ENCODE results near the gene EDRF1. TPM values are rescaled to one million over a fixed set of nuclear protein-coding genes. Genes with fewer than 3 reads are reported as not detected.

Gene EDRF1
- total and polyA plus RNA-seq, 2 of the 4 experiments (the other 2 are of a cell fraction) = 17.0 to 24.9 TPM

DNA sequence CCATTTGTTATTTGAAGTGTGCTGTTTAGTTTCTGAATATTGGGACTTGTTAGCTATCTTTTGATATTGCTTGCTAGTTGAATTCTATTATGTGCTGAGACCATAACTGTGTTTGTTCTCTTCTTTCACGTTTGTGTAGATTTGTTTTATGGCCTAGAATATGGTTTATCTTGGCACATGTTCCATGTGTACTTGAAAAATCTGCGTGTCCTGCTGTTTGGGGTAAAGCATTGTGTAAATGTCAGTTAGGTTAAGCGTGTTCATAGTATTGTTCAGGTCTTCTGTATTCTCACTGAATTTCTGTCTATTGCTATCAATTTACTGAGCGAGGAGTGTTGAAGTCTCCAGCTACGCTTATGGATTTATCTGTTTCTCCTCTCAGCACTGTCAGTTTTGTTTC is 36.7 kb downstream of the EDRF1 start:
- no peak overlapping the region for H3K56ac ChIP-seq (ENCODE audit: extremely low read depth, insufficient read depth, low read length)
- H3K18ac ChIP-seq (ENCODE audit: low read depth, low read length) = no peak overlapping the region
- peaks cover 10 to 11% of the 10 kb centered on the region in 2 experiments; a peak in 2 of 4 replicates for H3K79me1 ChIP-seq (ENCODE audit: low read depth in 1 of 2, low read length in 2 of 2)
- TF ChIP-seq BHLHE40 (IDR thresholded peaks at IDR 0.05; ENCODE audit: low read depth, low read length) = no peak
- TF ChIP-seq NFE2L2 (IDR thresholded peaks at IDR 0.05; ENCODE audit: low read depth, low read length) = no peak
- TF ChIP-seq CEBPB (IDR thresholded peaks at IDR 0.05; ENCODE audit: low read depth, low read length) = no peak
- no peak for TF ChIP-seq MXI1 (IDR thresholded peaks at IDR 0.05; ENCODE audit: borderline replicate concordance, low read depth, low read length)
- TF ChIP-seq SMC3 (IDR thresholded peaks at IDR 0.05; ENCODE audit: low read depth, low read length) = no peak
- TF ChIP-seq USF2 (IDR thresholded peaks at IDR 0.05; ENCODE audit: low read depth, low read length) = no peak
- TF ChIP-seq RFX5 (IDR thresholded peaks at IDR 0.05; ENCODE audit: low read depth, low read length) = no peak
- TF ChIP-seq RCOR1 (IDR thresholded peaks at IDR 0.05; ENCODE audit: insufficient replicate concordance, low read length) = no peak
- no peak for TF ChIP-seq POLR2A (IDR thresholded peaks at IDR 0.05; ENCODE audit: low read depth, low read length)
- TF ChIP-seq CTCF (conservative IDR thresholded peaks at IDR 0.05; ENCODE audit: low read depth, low read length) = no peak
- H3K4me2 ChIP-seq (ENCODE audit: low read depth, low read length) = no peak overlapping the region
- no peak for ATAC-seq (ENCODE audit: low read depth)
- no peak overlapping the region for H4K5ac ChIP-seq (ENCODE audit: low read depth, low read length)
- in situ Hi-C loops (cut with MboI; ENCODE audit: low sequenced_read_pairs) = no loop called here
- H3K14ac ChIP-seq (replicated peaks; ENCODE audit: low read depth, low read length) = no peak overlapping the region
- no peak overlapping the region for H2AFZ ChIP-seq (replicated peaks; ENCODE audit: low read length, poor library complexity)
- H2AK5ac ChIP-seq (ENCODE audit: low read depth, low read length) = no peak overlapping the region
- no peak overlapping the region for H2BK5ac ChIP-seq (ENCODE audit: low read depth, low read length, poor library complexity, severe bottlenecking)
- H2AK9ac ChIP-seq (replicated peaks; ENCODE audit: low read depth, low read length, poor library complexity) = no peak overlapping the region
- no peak overlapping the region for H2BK20ac ChIP-seq (ENCODE audit: low read depth, low read length)
- H3K36me3 ChIP-seq (ENCODE audit: control insufficient read depth, insufficient read depth, low read length) = peaks cover 38% of the 10 kb centered on the region
- BruUV-seq (replicated peaks) = no TSS peak
- no peaks in the 10 kb centered on the region for H3K9me3 ChIP-seq (ENCODE audit: control insufficient read depth, insufficient read depth, low read length)
- CTCF ChIA-PET = no interaction called here
- no peak overlapping the region for H4K8ac ChIP-seq (ENCODE audit: low read depth in 2 of 2, low read length in 2 of 2)
- H2BK120ac ChIP-seq (ENCODE audit: low read depth, low read length) = no peak overlapping the region
- no peak overlapping the region for H3K4me3 ChIP-seq (ENCODE audit: insufficient read depth, low read depth, low read length)
- H3K27ac ChIP-seq (ENCODE audit: insufficient read depth, low read length) = no peak overlapping the region
- H3K4me1 ChIP-seq (ENCODE audit: control insufficient read depth, insufficient read depth, low read length) = no peaks in the 10 kb centered on the region
- no peak overlapping the region for H3K4ac ChIP-seq (ENCODE audit: low read depth, low read length)
- intact Hi-C loops (cut with micrococcal nuclease) = loop anchor here (5.0 kb wide), 1 partner anchor 34 kb away; no protein-coding TSS in a partner anchor
- POLR2A ChIA-PET (ENCODE audit: unreplicated experiment) = no interaction called here
- dilution Hi-C loops (cut with HindIII; ENCODE audit: low sequenced_read_pairs, unreplicated experiment) = no loop called here
- no peak overlapping the region for H4K91ac ChIP-seq (ENCODE audit: insufficient read depth, low read depth, low read length)
- H3K9me1 ChIP-seq (ENCODE audit: insufficient read depth, low read length) = no peaks in the 10 kb centered on the region; the same call in 1 of the 2 replicates
- H2BK15ac ChIP-seq (ENCODE audit: low read depth, low read length) = no peak overlapping the region
- no peaks in the 10 kb centered on the region for H3K27me3 ChIP-seq (ENCODE audit: control insufficient read depth, insufficient read depth, low read length)
- no peak for DNase-seq
- H3K9ac ChIP-seq (ENCODE audit: low read depth, low read length) = no peak overlapping the region
- H3K23ac ChIP-seq (ENCODE audit: low read depth, low read length) = no peak overlapping the region
- H4K20me1 ChIP-seq (ENCODE audit: insufficient read depth, low read length) = no peaks in the 10 kb centered on the region
- WGBS, 2 experiments (ENCODE audit: extremely low coverage in 2 of 2, insufficient read length in 1 of 2) = no CpG with 5 or more reads among the region's 5 CpGs

Measured in IMR-90 (cell line).